H1 (cell line): Measurements from ENCODE around the gene TMCC3. TPM values are rescaled to one million over a fixed set of nuclear protein-coding genes. Genes with fewer than 3 reads are reported as not detected.

Experiments used
- BACH1 ChIP-seq: IDR thresholded peaks from 2 replicates; pipeline ENCODE4 v1.6.1; 2012; ENCODE audit warnings: low read length, improper control_type of control experiment
- BCL11A ChIP-seq, 2 experiments: IDR thresholded peaks; one replicate each; pipeline ENCODE4 v1.6.1; 2011; ENCODE audit warnings: low read depth in 2 of 2, low read length in 2 of 2, mild to moderate bottlenecking in 2 of 2
- CHD2 ChIP-seq: IDR thresholded peaks from 2 replicates; pipeline ENCODE4 v1.6.1; 2012; ENCODE audit warnings: low read length, improper control_type of control experiment
- HDAC2 ChIP-seq, 2 experiments: fragments of 300-600 bp in 1 of 2; sonication (generic) in 1 of 2; IDR thresholded peaks; 2 replicates each; pipeline ENCODE4 v1.6.1; 2011 to 2012; ENCODE audit warnings: low read depth in 2 of 2, low read length in 2 of 2, mild to moderate bottlenecking in 2 of 2, moderate library complexity in 2 of 2, borderline replicate concordance in 1 of 2, inconsistent platforms in 1 of 2
- JUN ChIP-seq: IDR thresholded peaks from 2 replicates; pipeline ENCODE4 v1.6.1; 2011; ENCODE audit warnings: low read depth, mild to moderate bottlenecking, improper control_type of control experiment, low read length
- TAF1 ChIP-seq: IDR thresholded peaks from 2 replicates; pipeline ENCODE4 v1.6.1; 2011; ENCODE audit warnings: mild to moderate bottlenecking, low read depth, low read length
- TCF12 ChIP-seq: IDR thresholded peaks from 2 replicates; pipeline ENCODE4 v1.6.1; 2011; ENCODE audit warnings: low read depth, mild to moderate bottlenecking, low read length
- polyA plus RNA-seq, 7 experiments: library from polyadenylated mRNA; depleted of rRNA in 3 of 7; stranded (reverse) in 5 of 7; unstranded in 2 of 7; fragments of >200 nt in 5 of 7; fragments of 200-250 nt in 2 of 7; gene quantifications; 1 replicate in 5 of 7; 2 replicates in 1 of 7; 4 replicates in 1 of 7; pipeline versions ENCODE4 v1.2.1 to v1.2.3, GENCODE V29; 2011 to 2013; ENCODE audit warnings: missing spikeins in 2 of 7, mixed read lengths in 2 of 7
- total RNA-seq: library from RNA; stranded (reverse); fragmentation: NEBNext Ultra II Directional; extraction: Animal tissue kit (Norgen Biotek cat#: 25700); gene quantifications from 2 replicates; pipeline ENCODE4 v1.2.1, GENCODE V29; 2021
- TF ChIP-seq, protein P1 (sequence below): IDR thresholded peaks from 2 replicates; pipeline ENCODE4 v1.6.1; 2012; ENCODE audit warnings: inconsistent platforms

The TMCC3 gene
- total and polyA plus RNA-seq, 2 of the 8 experiments (the other 6 are each of a cell fraction or from before 2014, with no cell fraction given) = 1.7 to 4.1 TPM

DNA sequence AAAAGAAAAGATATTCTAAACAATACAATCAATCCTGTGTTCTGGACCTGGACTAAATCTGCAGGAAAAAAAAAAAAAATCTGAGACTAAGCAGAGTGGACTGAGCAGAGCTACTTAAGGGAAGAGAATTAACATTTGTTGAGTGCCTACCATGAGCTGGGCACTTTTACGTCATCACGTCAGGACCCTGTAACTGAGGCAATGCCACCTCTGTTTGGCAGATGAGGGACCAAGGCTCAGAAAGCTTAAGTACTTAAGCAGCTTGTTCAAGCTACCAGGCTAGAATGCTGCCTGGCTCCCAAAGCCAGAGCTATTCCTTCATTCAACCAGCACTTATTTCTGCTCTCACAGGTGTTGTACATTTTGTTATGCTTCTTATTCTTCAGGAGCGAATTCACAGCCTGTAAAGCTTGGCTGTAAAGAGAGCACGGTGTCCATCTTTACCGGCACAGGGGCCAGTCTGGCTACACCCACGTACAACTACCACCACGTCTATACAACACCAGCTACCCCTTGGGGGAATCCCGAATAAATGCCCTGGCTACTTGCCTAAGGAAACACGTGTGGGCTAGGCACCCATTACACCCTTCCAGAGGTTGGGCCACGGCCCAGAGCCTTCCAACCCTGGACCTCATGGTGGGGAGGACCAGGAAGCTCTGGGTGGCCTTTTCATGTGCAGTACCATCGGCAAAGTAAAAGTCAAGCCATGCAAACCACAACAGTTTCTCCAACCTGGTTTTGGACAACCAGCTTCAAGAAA lies 27.0 kb downstream of the TMCC3 start (continued):
- TF ChIP-seq, protein P1, sequence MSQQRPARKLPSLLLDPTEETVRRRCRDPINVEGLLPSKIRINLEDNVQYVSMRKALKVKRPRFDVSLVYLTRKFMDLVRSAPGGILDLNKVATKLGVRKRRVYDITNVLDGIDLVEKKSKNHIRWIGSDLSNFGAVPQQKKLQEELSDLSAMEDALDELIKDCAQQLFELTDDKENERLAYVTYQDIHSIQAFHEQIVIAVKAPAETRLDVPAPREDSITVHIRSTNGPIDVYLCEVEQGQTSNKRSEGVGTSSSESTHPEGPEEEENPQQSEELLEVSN = no peak
- no peak for TF ChIP-seq CHD2
- TF ChIP-seq JUN = no peak
- TF ChIP-seq TAF1 = no peak
- TF ChIP-seq TCF12 = no peak
- TF ChIP-seq HDAC2 (IDR thresholded peaks at IDR 0.05; ENCODE audit: borderline replicate concordance in 1 of 2, low read depth in 2 of 2, low read length in 2 of 2) = no peak
- no peak for TF ChIP-seq BACH1
- no peak for TF ChIP-seq BCL11A (IDR thresholded peaks at IDR 0.05; ENCODE audit: low read depth in 2 of 2, low read length in 2 of 2)
